Breast epithelium (tissue), 4 donors: ENCODE measurements around the gene RAD51AP1. TPM values are rescaled to one million over a fixed set of nuclear protein-coding genes. Genes with fewer than 3 reads are reported as not detected.

ENCODE experiments used
- DNase-seq, 2 donors: peaks; one replicate each; pipeline ENCODE4 v3.0.0-alpha.2; 2019; ENCODE audit warnings: low spot score in 2 of 2
- H3K27ac ChIP-seq, 2 donors: fragments of 200-600 bp; sonication (generic) in 1 of 2; one replicate each; pipeline ENCODE4 v1.5.1; 2016 to 2019; ENCODE audit warnings: mild to moderate bottlenecking in 1 of 2
- H3K27me3 ChIP-seq, 2 donors: fragments of 200-600 bp; sonication (generic) in 1 of 2; one replicate each; pipeline versions ENCODE4 v1.5.1 to v1.6.0; 2017 to 2019; ENCODE audit warnings: control low read depth in 1 of 2, mild to moderate bottlenecking in 1 of 2
- H3K36me3 ChIP-seq: fragments of 200-600 bp; one replicate; pipeline ENCODE4 v1.5.1; 2019
- H3K4me1 ChIP-seq, 2 donors: fragments of 200-600 bp; sonication (generic); one replicate each; pipeline ENCODE4 v1.5.1; 2016 to 2019; ENCODE audit warnings: control low read depth in 1 of 2
- H3K4me3 ChIP-seq, 3 donors: fragments of 200-600 bp; sonication (generic); 1 replicate in 2 of 3; 2 replicates in 1 of 3; pipeline ENCODE4 v1.5.1; 2016 to 2019; ENCODE audit warnings: mild to moderate bottlenecking in 3 of 3, moderate library complexity in 2 of 3
- H3K9me3 ChIP-seq, 2 donors: fragments of 200-600 bp; sonication (generic) in 1 of 2; one replicate each; pipeline ENCODE4 v1.5.1; 2016 to 2019; ENCODE audit warnings: control low read depth in 1 of 2
- POLR2A ChIP-seq: fragments of 450-650 bp; IDR thresholded peaks from one replicate; pipeline ENCODE4 v1.6.1; 2016; ENCODE audit warnings: antibody characterized with exemption, mild to moderate bottlenecking, moderate library complexity
- POLR2AphosphoS5 ChIP-seq, 3 donors: sonication (generic); formaldehyde crosslinking; IDR thresholded peaks; one replicate each; pipeline ENCODE4 v1.6.1; 2017; ENCODE audit warnings: antibody characterized with exemption in 3 of 3
- intact Hi-C: fragments of 100-400 bp; cut with DNase I; formaldehyde crosslinking; loops from one replicate; pipeline ENCODE4 v1.15.1; 2023; ENCODE audit warnings: low total_unique reads
- total RNA-seq, 3 donors: library from RNA; depleted of rRNA; stranded (reverse); fragments of >200 nt; gene quantifications; one replicate each; pipeline ENCODE4 v1.1.0, GENCODE V29; 2016
- TF ChIP-seq, protein P1 (sequence below), 3 donors: fragments of 450-650 bp; IDR thresholded peaks; one replicate each; pipeline ENCODE4 v1.5.1; 2016 to 2017; ENCODE audit warnings: antibody characterized with exemption in 3 of 3, mild to moderate bottlenecking in 3 of 3, moderate library complexity in 3 of 3

Gene RAD51AP1
- total RNA-seq, 3 donors from 2014 or later, result 2.1 to 5.4 (median 2.9) TPM

DNA sequence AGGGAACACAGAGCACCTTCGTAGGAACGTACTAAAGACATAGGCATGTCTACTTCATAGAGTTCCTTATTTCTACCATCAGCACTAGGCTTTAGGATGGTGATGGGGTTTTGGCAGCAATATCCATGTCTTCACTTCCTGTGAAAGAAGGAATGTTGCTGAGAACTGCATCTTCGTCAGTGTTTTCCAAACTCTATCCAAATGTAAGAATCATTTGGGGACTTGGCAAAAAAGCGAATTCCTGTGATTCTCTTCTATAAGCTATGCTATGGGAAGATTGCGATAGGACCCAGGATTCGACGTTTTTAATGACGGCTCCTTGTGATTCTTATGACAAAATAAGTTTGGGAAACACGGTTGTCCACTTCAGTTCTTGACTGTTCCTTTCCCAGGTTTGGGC is 70.4 kb downstream of the RAD51AP1 start:
- TF ChIP-seq POLR2A (no peak), POLR2AphosphoS5 (IDR thresholded peaks at IDR 0.05) (no peak)
- TF ChIP-seq, protein P1, sequence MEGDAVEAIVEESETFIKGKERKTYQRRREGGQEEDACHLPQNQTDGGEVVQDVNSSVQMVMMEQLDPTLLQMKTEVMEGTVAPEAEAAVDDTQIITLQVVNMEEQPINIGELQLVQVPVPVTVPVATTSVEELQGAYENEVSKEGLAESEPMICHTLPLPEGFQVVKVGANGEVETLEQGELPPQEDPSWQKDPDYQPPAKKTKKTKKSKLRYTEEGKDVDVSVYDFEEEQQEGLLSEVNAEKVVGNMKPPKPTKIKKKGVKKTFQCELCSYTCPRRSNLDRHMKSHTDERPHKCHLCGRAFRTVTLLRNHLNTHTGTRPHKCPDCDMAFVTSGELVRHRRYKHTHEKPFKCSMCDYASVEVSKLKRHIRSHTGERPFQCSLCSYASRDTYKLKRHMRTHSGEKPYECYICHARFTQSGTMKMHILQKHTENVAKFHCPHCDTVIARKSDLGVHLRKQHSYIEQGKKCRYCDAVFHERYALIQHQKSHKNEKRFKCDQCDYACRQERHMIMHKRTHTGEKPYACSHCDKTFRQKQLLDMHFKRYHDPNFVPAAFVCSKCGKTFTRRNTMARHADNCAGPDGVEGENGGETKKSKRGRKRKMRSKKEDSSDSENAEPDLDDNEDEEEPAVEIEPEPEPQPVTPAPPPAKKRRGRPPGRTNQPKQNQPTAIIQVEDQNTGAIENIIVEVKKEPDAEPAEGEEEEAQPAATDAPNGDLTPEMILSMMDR (IDR thresholded peaks at IDR 0.05), result no peak
- no peaks in the 10 kb centered on the region for H3K27me3 ChIP-seq
- no peak overlapping the region for H3K27ac ChIP-seq
- no peak for DNase-seq
- H3K9me3 ChIP-seq, result no peaks in the 10 kb centered on the region
- H3K4me1 ChIP-seq, result no peaks in the 10 kb centered on the region
- no peak overlapping the region for H3K4me3 ChIP-seq
- intact Hi-C loops, result no loop called here
- no peaks in the 10 kb centered on the region for H3K36me3 ChIP-seq

Other genes starting within 250 kb of the RAD51AP1 start
- 1 to 10 TPM; 2.9 to 7.5 (median 6.9) TPM for gene TIGAR, start 217.7 kb upstream of the RAD51AP1 start, total RNA-seq
- not detected for gene FGF23, start 159.2 kb upstream of the RAD51AP1 start, total RNA-seq
- gene FGF6, start 93.1 kb upstream of the RAD51AP1 start, total RNA-seq, result not detected
- 10 to 100 TPM; 18.6 to 38.0 (median 29.0) TPM for gene DYRK4, start 23.3 kb downstream of the RAD51AP1 start, total RNA-seq
- 1 to 10 TPM in 2 of 3 donors, under 1 TPM in 1; 0.33 to 2.2 (median 2.2) TPM for gene AKAP3, start 110.2 kb downstream of the RAD51AP1 start, total RNA-seq
- 10 to 100 TPM; 18.7 to 29.9 (median 26.5) TPM for gene NDUFA9, start 110.2 kb downstream of the RAD51AP1 start, total RNA-seq
- 1 to 10 TPM; 1.3 to 2.7 (median 1.6) TPM for gene GALNT8, start 181.5 kb downstream of the RAD51AP1 start, total RNA-seq